SW 1271 (cell line): ENCODE data around the gene ABCA1.
A peak's percentile ranks its signal among the peaks of the same experiment; 100 is the strongest.
"Not testable (repeated sequence)": the region's sequence is repeated elsewhere in the genome, so short reads cannot be mapped to it uniquely, and the experiment has no call there.

ENCODE experiments used
- DNase-seq, 2 experiments: peaks; one replicate each; lab custom pipeline; 2025; lab: John Stamatoyannopoulos, UW

The ABCA1 gene

DNA sequence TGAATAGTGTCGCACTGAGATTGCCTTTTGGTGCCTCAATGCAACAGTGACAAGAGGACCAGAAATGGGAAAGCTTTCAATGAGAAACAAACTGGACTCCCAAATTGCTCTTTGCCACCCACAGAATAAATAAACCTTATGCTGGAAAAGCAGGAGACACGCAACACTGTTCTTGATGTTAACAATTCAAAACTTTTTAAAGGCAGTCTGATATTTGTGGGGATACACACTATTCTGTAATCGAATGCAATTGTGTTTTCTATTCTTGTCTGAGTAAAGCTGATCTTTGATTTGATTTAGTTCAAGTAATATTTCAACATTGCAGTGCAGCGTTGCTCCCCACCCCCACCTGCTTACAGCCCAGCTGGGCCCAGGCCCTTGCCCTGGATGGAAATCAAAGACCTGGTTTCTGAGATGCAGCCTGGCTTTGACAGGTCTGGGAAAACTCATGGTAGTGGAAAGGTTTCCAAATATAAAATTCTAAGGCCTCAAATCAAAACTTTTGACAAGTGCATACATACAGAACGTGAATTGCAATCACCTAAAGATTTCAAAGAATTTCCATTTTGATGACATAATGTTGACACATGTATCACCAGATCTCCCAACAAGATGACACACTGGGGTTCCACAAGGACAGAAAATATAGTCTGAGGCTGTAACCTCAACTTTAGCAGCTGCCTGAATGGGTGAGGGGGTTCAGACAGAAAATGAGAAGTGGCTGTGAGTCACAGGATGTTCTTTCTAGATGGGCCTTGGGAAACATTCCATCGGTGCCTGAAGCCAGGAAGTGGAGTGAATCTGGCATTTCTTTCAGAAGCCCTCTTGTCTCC lies 55.1 kb downstream of the ABCA1 start:
- peak; percentile 87 to 91 for DNase-seq

GRCh38 chr9:104871961-104872527 lies 55.9 kb downstream of the ABCA1 start:
- DNase-seq = no peak

DNA sequence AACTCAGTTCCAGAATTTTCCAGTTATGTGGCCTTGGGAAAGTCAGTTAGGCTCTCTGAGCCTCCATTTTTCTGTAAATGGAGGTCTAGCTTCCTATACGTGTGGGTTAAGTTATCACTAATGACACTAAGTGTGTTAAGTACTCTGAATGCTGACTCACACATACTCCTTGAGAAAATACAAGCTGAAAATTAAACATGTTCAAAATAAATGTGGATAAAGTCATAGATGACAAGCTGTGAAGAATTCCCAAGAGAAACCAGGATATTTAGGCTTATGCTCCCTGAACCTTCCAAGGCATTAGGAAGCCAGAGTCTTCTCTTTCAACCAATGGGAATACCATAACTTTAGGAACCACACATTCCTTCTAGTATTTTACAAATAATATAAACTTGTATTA lies 58.1 kb downstream of the ABCA1 start:
- no peak for DNase-seq

GRCh38 chr9:104868687-104869404 lies 59.1 kb downstream of the ABCA1 start:
- peak in 1 of 2 experiments; percentile 77 for DNase-seq

DNA sequence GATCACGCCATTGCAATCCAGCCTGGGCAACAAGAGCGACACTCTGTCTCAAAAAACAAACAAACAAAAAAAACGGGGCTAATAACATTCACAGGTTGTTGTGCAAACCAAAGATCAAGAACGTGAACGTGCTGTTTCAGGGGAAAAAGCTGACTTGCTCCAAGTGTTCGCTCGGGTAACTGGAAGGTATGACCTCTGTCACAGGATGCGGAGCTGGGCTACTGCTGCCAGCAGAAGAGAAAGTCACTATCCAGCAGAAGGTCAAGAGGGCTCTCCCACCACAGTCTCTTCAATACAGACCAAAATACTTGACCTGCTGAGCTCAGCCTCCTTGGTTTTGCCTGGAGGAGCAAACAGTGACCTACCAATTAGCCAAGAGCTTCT lies 59.7 kb downstream of the ABCA1 start:
- no peak for DNase-seq

DNA sequence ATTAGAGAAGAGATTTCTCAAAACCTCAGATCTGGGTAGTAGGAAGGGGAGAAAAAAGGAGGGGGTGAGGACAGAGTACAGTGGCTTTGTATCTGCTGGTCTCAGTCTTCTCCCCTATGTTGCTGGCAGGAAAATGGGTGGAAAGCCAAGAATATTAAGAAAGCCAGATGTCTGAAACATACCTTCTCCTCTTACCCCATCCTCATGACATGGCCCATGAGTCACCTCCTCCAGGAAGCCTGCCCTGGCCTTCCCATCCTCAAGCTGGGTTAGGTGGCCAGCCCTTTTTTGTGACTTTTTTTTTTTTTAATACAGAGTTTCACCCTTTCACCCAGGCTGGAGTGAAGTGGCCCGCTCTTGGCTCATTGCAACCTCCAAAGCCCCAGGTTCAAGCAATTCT lies 61.8 kb downstream of the ABCA1 start:
- peak in 1 of 2 experiments; percentile 6 for DNase-seq

DNA sequence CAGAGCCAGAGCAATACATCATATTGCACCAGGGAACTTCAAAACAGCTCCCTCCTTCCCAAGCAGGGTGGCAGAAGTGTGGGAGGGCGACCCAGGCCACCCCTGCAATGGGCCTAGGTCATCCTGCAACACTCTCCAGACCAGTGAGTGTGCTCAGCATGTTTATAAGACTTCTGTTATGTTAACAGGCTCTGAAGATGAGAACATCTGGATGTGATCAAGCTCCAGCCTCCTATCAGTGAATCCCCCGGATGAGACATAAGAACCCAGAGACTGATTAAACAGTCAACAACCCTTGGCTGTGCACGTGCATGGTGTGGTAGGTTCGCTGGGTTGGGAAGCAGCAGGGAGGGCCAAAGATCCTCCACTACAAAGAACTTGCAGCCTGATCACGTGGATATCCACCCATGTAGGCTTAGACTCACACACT lies 63.3 kb downstream of the ABCA1 start:
- no peak for DNase-seq

DNA sequence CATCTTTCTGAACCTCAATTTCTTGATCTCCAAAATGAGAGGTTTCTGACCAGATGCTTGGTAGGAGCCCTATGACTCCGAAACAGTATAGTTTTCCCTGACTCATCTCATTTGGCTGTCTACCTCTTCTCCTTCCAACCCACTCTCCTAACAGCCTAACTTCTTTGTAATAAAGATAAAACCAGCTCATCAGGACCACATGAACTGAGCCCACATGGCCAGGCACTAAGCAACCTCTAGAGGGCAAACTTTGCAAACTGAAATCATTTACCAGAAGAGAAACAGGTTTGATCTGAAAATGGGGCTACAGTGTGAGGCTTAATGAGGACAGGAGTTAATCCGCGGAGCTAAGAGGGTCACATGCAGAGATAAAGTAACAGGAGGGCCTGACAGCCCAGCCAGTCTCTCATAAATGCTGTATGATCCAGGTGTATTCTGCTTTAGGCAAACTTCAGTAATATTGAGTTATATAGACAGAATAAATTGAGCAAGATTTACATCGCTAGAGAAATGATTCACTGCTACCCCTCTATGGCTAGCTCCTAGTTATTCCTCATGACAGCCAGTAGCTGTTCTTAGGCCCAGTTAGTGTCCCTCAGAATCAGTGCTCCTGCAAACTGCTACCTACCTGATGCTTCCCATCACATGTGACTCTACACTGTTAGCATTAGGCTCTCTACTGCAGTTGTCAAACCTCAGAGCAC lies 64.6 kb downstream of the ABCA1 start:
- peak; percentile 37 to 82 for DNase-seq

DNA sequence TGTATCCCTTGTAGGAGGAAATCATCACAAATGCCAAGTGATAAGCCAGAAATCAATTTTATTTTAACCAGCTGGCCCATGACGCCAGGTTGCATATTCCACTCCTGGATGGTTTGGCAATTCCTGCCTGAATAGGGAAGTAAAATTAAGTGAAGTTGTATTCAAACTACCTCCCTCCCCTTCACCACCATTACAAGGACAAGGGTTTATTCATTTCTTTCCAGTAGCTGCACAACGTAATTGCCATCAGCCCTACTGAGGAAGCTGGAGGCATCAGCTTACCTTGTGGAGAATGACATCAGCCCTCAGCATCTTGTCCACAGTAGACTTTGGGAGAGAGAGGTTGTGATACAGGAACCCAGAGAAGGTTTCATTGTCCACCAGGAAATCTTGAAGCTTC lies 66.6 kb downstream of the ABCA1 start:
- no peak for DNase-seq

DNA sequence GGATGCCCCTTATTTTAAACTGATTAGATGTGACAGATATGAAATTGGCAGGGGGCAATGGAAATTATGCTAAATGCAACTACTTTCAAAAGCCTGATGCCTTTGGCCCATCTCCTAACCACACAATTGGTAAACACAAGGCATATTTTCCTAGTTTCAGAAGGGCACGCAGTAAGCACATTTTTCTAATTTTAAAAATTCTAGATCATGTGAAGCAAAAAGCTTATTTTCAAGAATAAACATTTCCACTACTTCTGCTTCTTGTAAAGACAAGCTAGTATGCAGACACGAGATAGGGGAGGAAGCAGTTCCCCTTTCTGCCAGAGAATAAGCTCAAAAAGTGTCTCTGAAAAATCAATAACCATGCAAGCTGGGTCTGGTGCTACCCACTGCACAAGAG lies 67.7 kb downstream of the ABCA1 start:
- DNase-seq = no peak

- DNase-seq = no peak
These were observed 69.1 kb downstream of the ABCA1 start for GRCh38 chr9:104858846-104859245.

GRCh38 chr9:104858271-104858670 lies 69.7 kb downstream of the ABCA1 start:
- DNase-seq = no peak

GRCh38 chr9:104856413-104856941 lies 71.5 kb downstream of the ABCA1 start:
- no peak for DNase-seq

DNA sequence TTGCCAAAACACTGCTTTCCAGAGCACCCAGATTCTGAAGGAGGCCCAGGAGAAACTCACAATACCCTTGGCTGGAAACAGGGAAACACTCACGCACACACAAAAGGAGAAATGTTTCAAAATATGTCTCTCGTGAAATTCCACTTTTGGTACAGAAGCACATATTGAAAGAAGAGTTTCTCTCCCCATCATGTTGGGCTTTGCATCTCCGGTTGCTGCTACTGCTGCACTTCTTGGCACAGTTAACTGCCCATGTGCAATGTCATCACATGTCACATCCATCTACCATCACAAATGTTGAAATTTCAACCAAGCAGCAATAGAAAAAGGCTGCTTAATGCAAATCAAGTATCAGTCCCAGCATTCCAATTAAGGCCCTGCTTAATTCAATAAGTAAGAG lies 72.1 kb downstream of the ABCA1 start:
- no peak for DNase-seq

DNA sequence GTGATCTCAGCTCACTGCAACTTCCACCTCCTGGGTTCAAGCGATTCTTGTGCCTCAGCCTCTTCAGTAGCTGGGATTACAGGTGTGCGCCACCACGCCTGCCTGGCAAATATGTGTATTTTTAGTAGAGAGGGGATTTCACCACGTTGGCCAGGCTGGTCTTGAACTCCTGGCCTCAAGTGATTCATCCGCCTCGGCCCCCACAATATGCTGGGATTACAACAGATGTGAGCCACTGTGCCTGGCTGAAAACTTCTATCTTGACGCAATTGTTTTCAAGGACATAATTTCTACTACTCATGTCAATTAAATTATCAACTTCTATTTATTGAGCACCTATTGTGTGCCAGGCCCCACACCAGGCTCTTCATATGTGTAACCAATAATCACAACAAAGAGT lies 72.7 kb downstream of the ABCA1 start:
- not testable (repeated sequence) for DNase-seq

GRCh38 chr9:104854613-104855012 lies 73.3 kb downstream of the ABCA1 start:
- no peak for DNase-seq

GRCh38 chr9:104853683-104854082 lies 74.3 kb downstream of the ABCA1 start:
- no peak for DNase-seq

DNA sequence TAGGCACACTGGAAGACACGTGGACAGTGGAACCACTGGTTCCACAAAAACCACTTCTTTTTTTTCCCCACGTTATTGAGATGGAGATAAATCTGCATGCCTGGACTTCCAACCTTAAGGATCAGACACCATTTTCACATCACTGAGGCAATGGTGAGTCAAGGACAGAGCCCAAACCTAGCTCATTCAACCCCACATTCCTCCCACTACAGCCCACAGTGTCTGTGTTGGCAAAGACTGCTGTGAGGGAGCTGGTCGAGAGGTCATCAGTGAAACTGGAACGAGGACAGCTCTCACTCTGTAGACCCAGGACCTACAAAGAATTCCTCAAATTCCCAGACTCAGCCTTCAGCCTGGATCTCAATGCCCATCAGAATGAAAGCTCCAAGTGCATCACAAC lies 74.8 kb downstream of the ABCA1 start:
- DNase-seq = no peak

- no peak for DNase-seq
These were observed 76.4 kb downstream of the ABCA1 start for GRCh38 chr9:104851546-104851920.

- no peak for DNase-seq
These were observed 77.0 kb downstream of the ABCA1 start for GRCh38 chr9:104850786-104851545.

- no peak for DNase-seq
These were observed 78.9 kb downstream of the ABCA1 start for GRCh38 chr9:104849023-104849422.
